Measurements from ENCODE around the gene ULK3. TPM values are rescaled to one million over a fixed set of nuclear protein-coding genes. Genes with fewer than 3 reads are reported as not detected.

Gene ULK3
- total RNA-seq, 2 experiments from 2014 or later, result 56.6 to 66.4 TPM

- Mint-ChIP-seq H3K27me3 (peaks cover 7% of the 10 kb centered on the region), H3K4me3 (no peak overlapping the region), H3K9me3 (peaks cover 5% of the 10 kb centered on the region), H3K4me1 (peaks cover 16% of the 10 kb centered on the region), H3K36me3 (ENCODE audit: low read depth) (peaks cover 4% of the 10 kb centered on the region), H3K27ac (no peak overlapping the region)
- no peak for DNase-seq
- ChIA-PET POLR2A (no interaction called here), CTCF (interaction anchor here (0.6 to 2.8 kb wide), 6 partner anchors 13 to 111 kb away, joined by 3 to 15 read pairs (median 4); no protein-coding TSS in a partner anchor)
Measured at GRCh38 chr15:74882528-74882927, 39.6 kb upstream of the ULK3 start.

- peaks cover 5% of the 10 kb centered on the region for H3K9me3 Mint-ChIP-seq
- POLR2A ChIA-PET, result no interaction called here
Measured at GRCh38 chr15:74878273-74878672, 35.3 kb upstream of the ULK3 start.

GRCh38 chr15:74873756-74874424 is 30.9 kb upstream of the ULK3 start:
- Mint-ChIP-seq H3K9me3 (no peaks in the 10 kb centered on the region), H3K27ac (peak overlapping the region; percentile 90), H3K4me1 (peaks cover 45% of the 10 kb centered on the region), H3K4me3 (peak overlapping the region; percentile 94), H3K27me3 (peaks cover 3% of the 10 kb centered on the region), H3K36me3 (ENCODE audit: low read depth) (peaks cover 32% of the 10 kb centered on the region)
- no peak for DNase-seq
- ChIA-PET POLR2A (no interaction called here), CTCF (interaction anchor here (0.7 to 2.3 kb wide), 8 partner anchors 10 to 86 kb away, joined by 3 to 8 read pairs (median 4); partner anchors contain the start of gene MPI)

More at GRCh38 chr15:74878273-74878672, 35.3 kb upstream of the ULK3 start:
- no peak overlapping the region for H3K27ac Mint-ChIP-seq
- peaks cover 4% of the 10 kb centered on the region for H3K36me3 Mint-ChIP-seq (ENCODE audit: low read depth)
- H3K4me1 Mint-ChIP-seq, result peaks cover 13% of the 10 kb centered on the region
- DNase-seq, result no peak
- no peak overlapping the region for H3K4me3 Mint-ChIP-seq
- CTCF ChIA-PET, result no interaction called here
- peaks cover 7% of the 10 kb centered on the region for H3K27me3 Mint-ChIP-seq

GRCh38 chr15:74873036-74873755 is 30.2 kb upstream of the ULK3 start, which contains the start of gene SCAMP2:
Gene SCAMP2 (minus strand): TSS chr15:74873365. CDS start chr15:74873255, 110 bp downstream.
- H3K9me3 Mint-ChIP-seq, result peaks cover under 1% of the 10 kb centered on the region
- H3K4me3 Mint-ChIP-seq, result peak within 1 kb of the TSS; percentile 94
- peaks cover 3% of the 10 kb centered on the region for H3K27me3 Mint-ChIP-seq
- H3K27ac Mint-ChIP-seq, result peak within 1 kb of the TSS; percentile 93
- H3K36me3 Mint-ChIP-seq (ENCODE audit: low read depth), result peaks cover 39% of the 10 kb centered on the region
- H3K4me1 Mint-ChIP-seq, result peaks cover 50% of the 10 kb centered on the region
- CTCF ChIA-PET, result interaction anchor here (0.8 to 2.3 kb wide), 6 partner anchors 11 to 86 kb away, joined by 3 to 8 read pairs (median 4); partner anchors contain the start of gene MPI
- POLR2A ChIA-PET, result no interaction called here
- peak; percentile 92 for DNase-seq

GRCh38 chr15:74872702-74873035 is 29.7 kb upstream of the ULK3 start:
- peaks cover 55% of the 10 kb centered on the region for H3K4me1 Mint-ChIP-seq
- DNase-seq, result no peak
- POLR2A ChIA-PET, result no interaction called here
- H3K27me3 Mint-ChIP-seq, result peaks cover 3% of the 10 kb centered on the region
- CTCF ChIA-PET, result interaction anchor here (0.9 to 2.3 kb wide), 4 partner anchors 15 to 101 kb away, joined by 3 to 8 read pairs (median 4); partner anchors contain the start of gene MPI
- H3K9me3 Mint-ChIP-seq, result peaks cover 2% of the 10 kb centered on the region
- H3K27ac Mint-ChIP-seq, result peak overlapping the region; percentile 93
- H3K4me3 Mint-ChIP-seq, result peak overlapping the region; percentile 94
- peaks cover 44% of the 10 kb centered on the region for H3K36me3 Mint-ChIP-seq (ENCODE audit: low read depth)

GRCh38 chr15:74870436-74871215 is 27.7 kb upstream of the ULK3 start:
- Mint-ChIP-seq H3K4me3 (peak overlapping the region; percentile 94), H3K27me3 (no peaks in the 10 kb centered on the region), H3K4me1 (peaks cover 75% of the 10 kb centered on the region), H3K36me3 (ENCODE audit: low read depth) (peaks cover 62% of the 10 kb centered on the region), H3K27ac (peak overlapping the region; percentile 90), H3K9me3 (peaks cover 6% of the 10 kb centered on the region)
- DNase-seq, result no peak
- CTCF ChIA-PET, result interaction anchor here (0.7 to 3.2 kb wide), 15 partner anchors 9 to 254 kb away, joined by 3 to 14 read pairs (median 3); partner anchors contain the start of gene FAM219B
- POLR2A ChIA-PET, result interaction anchor here (0.7 to 1.1 kb wide), 4 partner anchors 12 to 83 kb away, joined by 3 to 5 read pairs (median 4); no protein-coding TSS in a partner anchor

GRCh38 chr15:74869726-74870407 is 26.9 kb upstream of the ULK3 start:
- DNase-seq, result peak; percentile 57
- POLR2A ChIA-PET, result interaction anchor here (1.1 kb wide), 2 partner anchors 12 to 25 kb away, joined by 5 read pairs; no protein-coding TSS in a partner anchor
- Mint-ChIP-seq H3K36me3 (ENCODE audit: low read depth) (peaks cover 67% of the 10 kb centered on the region), H3K27ac (peak overlapping the region; percentile 90), H3K4me3 (peak overlapping the region; percentile 94), H3K27me3 (no peaks in the 10 kb centered on the region), H3K4me1 (peaks cover 78% of the 10 kb centered on the region), H3K9me3 (peaks cover 6% of the 10 kb centered on the region)
- CTCF ChIA-PET, result interaction anchor here (0.6 to 3.2 kb wide), 18 partner anchors 8 to 98 kb away, joined by 3 to 14 read pairs (median 5); partner anchors contain the start of genes FAM219B and ULK3

GRCh38 chr15:74869372-74869725 is 26.4 kb upstream of the ULK3 start:
- ChIA-PET CTCF (interaction anchor here (0.6 to 3.2 kb wide), 17 partner anchors 8 to 248 kb away, joined by 3 to 14 read pairs (median 5); partner anchors contain the start of genes FAM219B and ULK3), POLR2A (interaction anchor here (1.1 kb wide), 2 partner anchors 11 to 25 kb away, joined by 5 read pairs; no protein-coding TSS in a partner anchor)
- peak overlapping the region; percentile 90 for H3K27ac Mint-ChIP-seq
- no peak for DNase-seq
- H3K9me3 Mint-ChIP-seq, result peaks cover 6% of the 10 kb centered on the region
- H3K4me1 Mint-ChIP-seq, result peaks cover 81% of the 10 kb centered on the region
- H3K4me3 Mint-ChIP-seq, result peak overlapping the region; percentile 94
- no peaks in the 10 kb centered on the region for H3K27me3 Mint-ChIP-seq
- peaks cover 69% of the 10 kb centered on the region for H3K36me3 Mint-ChIP-seq (ENCODE audit: low read depth)

GRCh38 chr15:74868059-74868458 is 25.1 kb upstream of the ULK3 start:
- no peak for DNase-seq
- Mint-ChIP-seq H3K4me1 (peaks cover 81% of the 10 kb centered on the region), H3K27ac (peak overlapping the region; percentile 75), H3K9me3 (peaks cover 6% of the 10 kb centered on the region), H3K36me3 (ENCODE audit: low read depth) (peaks cover 75% of the 10 kb centered on the region), H3K27me3 (no peaks in the 10 kb centered on the region), H3K4me3 (peak overlapping the region; percentile 41)
- POLR2A ChIA-PET, result interaction anchor here (0.6 kb wide), 2 partner anchors 70 to 194 kb away, joined by 3 to 4 read pairs; partner anchors contain the start of gene COX5A
- CTCF ChIA-PET, result interaction anchor here (0.8 to 3.2 kb wide), 8 partner anchors 10 to 247 kb away, joined by 3 to 14 read pairs (median 4); partner anchors contain the start of gene MPI

GRCh38 chr15:74867466-74868038 is 24.6 kb upstream of the ULK3 start:
- H3K27ac Mint-ChIP-seq, result peak overlapping the region; percentile 75
- peaks cover 78% of the 10 kb centered on the region for H3K4me1 Mint-ChIP-seq
- no peak for DNase-seq
- CTCF ChIA-PET, result interaction anchor here (0.8 to 1.9 kb wide), 6 partner anchors 9 to 97 kb away, joined by 3 to 5 read pairs (median 4); partner anchors contain the start of gene MPI
- POLR2A ChIA-PET, result interaction anchor here (0.6 kb wide), 2 partner anchors 70 to 194 kb away, joined by 3 to 4 read pairs; partner anchors contain the start of gene COX5A
- peaks cover 6% of the 10 kb centered on the region for H3K9me3 Mint-ChIP-seq
- H3K36me3 Mint-ChIP-seq (ENCODE audit: low read depth), result peaks cover 71% of the 10 kb centered on the region
- H3K27me3 Mint-ChIP-seq, result no peaks in the 10 kb centered on the region
- peak overlapping the region; percentile 41 for H3K4me3 Mint-ChIP-seq

- Mint-ChIP-seq H3K27me3 (no peaks in the 10 kb centered on the region), H3K4me1 (peaks cover 73% of the 10 kb centered on the region), H3K9me3 (peaks cover 6% of the 10 kb centered on the region), H3K4me3 (no peak overlapping the region), H3K27ac (peak overlapping the region; percentile 73), H3K36me3 (ENCODE audit: low read depth) (peaks cover 63% of the 10 kb centered on the region)
- POLR2A ChIA-PET, result no interaction called here
- CTCF ChIA-PET, result interaction anchor here (0.8 to 1.5 kb wide), 2 partner anchors 11 to 23 kb away, joined by 3 to 5 read pairs; partner anchors contain the start of gene ULK3
- DNase-seq, result no peak
Measured at GRCh38 chr15:74866090-74866489, 23.1 kb upstream of the ULK3 start.
